DMS53 (cell line): Measurements from ENCODE around the gene CDH1.

Source experiments
- DNase-seq: peaks from one replicate; lab custom pipeline; 2025; lab: John Stamatoyannopoulos, UW

Gene CDH1

DNA sequence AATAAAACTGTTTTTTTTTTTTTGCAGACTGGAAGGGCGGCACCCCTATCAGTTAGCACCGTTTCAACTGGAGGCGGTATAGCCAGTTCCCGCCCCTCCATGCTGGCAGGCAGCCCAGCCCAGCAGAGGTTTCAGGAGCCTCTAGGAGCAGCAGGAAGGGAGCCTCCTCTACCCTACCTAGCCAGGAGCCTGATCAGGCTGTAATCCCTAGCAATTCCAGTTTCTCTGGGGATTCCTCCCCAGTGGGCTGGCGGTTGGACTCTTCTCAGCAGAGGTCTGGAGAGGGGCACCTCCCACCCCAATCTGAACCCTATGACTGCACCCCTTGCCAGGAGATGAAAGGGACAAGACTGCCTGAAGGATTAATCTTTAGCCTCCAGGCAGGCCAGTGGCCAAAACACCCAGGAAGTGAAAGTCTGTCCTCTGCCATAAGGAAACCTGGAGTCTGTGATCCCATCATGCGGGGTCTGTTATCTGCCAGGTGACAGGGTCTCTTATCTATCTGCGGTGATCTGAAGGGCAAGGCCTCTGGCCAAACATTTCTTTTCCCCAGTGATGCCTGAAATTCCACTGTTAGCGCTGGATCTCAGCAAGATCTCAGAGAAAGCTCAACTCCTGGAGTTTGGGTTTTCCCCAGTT is 4.9 kb upstream of the CDH1 start:
- DNase-seq = peak; percentile 80

DNA sequence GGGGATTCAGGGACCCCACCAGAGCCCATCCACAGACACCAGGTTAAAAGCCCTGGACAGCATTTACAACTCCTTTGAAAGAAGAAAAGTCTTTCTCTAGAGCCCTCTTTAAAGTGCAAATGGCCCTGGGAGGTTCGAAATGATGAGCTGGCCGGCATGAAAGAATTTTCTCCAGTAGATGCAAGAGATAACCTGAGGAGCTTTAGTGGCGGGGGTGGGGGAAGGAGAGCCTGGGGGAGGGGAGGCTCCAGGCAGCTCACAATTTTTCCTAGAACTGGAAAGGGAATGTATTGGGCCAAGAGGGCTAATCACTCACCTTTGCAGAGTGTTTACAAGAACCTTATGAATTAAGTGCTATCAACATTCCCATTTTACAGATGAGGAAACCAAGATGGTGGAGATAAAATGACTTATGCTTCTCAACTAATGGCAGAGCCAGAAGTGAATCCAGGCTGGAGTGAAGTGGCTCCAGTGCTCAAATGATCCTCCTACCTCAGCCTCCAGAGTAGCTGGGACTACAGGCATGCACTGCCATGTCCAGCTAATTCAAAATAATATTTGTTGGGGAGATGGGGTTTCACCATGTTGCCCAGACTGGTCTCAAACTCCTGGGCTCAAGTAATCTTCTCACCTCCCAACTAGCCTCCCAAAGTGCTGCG is 4.2 kb upstream of the CDH1 start:
- DNase-seq = no peak

DNA sequence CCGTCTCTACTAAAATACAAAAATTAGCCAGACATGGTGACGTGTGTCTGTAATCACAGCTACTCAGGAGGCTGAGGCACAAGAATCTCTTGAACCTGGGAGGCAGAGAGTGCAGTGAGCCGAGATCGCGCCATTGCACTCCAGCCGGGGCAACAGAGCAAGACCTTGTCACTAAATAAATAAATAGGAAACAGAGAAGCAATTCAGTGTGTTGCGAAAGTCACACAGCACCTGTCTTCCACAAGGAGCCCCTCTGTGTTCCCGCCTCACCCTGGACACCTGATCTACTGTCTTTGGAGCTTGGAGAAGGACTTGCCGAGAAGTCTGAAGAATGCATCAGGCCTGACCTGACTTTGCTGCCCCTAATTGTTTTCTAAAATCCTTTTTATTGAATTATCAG is 3.5 kb upstream of the CDH1 start:
- no peak for DNase-seq

DNA sequence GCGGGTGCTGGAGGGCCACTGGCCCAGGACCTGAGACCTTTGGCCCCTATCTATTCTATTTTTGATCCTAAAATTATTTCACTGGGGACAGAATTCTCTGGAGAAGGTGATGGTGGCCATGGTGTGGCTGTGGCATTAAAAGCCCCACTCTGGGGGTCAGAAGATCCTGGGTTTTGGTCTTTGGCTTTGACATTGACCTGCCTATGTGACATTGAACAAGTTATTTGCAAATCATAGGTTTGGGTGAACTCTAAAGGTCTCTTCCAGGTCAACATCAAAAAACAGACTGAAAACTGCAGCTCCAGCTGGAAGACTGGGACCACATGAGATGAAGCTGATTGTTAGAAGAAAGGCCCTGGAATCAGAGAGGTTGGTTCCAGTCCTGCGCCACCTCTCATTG is 2.3 kb upstream of the CDH1 start:
- DNase-seq = no peak

DNA sequence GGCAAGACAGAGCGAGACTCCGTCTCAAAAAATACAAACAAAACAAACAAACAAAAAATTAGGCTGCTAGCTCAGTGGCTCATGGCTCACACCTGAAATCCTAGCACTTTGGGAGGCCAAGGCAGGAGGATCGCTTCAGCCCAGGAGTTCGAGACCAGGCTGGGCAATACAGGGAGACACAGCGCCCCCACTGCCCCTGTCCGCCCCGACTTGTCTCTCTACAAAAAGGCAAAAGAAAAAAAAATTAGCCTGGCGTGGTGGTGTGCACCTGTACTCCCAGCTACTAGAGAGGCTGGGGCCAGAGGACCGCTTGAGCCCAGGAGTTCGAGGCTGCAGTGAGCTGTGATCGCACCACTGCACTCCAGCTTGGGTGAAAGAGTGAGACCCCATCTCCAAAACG is 531 bp upstream of the CDH1 start:
- DNase-seq = no peak

DNA sequence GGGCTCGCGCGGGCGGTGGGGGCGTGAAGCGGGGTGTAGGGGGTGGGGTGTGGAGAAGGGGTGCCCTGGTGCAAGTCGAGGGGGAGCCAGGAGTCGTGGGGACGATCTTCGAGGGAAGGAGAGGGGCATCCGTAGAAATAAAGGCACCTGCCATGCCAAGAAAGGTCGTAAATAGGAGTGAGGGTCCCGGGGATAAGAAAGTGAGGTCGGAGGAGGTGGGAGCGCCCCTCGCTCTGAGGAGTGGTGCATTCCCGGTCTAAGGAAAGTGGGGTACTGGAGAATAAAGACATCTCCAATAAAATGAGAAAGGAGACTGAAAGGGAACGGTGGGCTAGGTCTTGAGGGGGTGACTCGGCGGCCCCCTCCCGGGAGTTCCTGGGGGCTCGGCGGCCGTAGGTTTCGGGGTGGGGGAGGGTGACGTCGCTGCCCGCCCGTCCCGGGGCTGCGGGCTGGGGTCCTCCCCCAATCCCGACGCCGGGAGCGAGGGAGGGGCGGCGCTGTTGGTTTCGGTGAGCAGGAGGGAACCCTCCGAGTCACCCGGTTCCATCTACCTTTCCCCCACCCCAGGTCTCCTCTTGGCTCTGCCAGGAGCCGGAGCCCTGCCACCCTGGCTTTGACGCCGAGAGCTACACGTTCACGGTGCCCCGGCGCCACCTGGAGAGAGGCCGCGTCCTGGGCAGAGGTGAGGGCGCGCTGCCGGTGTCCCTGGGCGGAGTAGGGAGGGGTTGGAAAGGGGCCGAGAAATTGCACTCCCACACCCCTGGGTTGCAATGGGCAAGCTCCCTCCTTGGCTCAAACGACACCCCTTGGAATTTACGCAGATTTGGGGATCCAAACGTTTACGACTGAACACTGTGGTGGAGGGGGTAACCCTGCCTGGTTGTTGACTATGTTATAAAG is 888 bp downstream of the CDH1 start:
- peak; percentile 84 for DNase-seq

DNA sequence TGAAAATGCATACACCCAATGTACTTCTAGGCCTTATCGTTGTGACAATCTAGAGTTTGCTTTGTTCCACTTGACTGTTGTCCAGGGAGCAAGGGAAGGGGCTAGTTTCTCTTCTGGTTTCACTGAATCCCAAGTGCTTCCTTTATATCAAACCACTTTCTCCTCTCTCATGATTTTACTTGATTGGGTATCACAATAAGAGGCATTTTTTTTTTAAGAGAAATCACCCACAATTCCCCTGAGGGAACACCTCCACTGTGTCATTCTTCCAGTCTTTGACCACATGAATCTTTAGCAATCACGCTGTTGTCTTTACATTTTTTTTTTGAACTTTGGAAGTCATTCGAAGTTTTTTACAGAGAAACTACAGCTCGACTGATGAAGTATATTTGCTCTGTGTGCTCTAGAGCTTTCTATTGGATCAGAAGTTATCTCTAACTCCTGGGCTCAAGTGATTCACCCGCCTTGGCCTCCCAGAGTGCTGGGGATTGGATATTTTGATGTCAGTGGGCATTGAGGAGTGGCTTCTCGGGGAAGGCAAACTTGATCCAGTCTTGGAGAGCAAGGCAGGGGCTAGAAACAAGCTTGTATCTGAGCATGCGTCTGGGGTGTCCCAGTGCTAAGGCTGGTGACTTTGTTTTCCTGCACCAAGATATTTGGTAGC is 3.0 kb downstream of the CDH1 start:
- DNase-seq = peak; percentile 17

DNA sequence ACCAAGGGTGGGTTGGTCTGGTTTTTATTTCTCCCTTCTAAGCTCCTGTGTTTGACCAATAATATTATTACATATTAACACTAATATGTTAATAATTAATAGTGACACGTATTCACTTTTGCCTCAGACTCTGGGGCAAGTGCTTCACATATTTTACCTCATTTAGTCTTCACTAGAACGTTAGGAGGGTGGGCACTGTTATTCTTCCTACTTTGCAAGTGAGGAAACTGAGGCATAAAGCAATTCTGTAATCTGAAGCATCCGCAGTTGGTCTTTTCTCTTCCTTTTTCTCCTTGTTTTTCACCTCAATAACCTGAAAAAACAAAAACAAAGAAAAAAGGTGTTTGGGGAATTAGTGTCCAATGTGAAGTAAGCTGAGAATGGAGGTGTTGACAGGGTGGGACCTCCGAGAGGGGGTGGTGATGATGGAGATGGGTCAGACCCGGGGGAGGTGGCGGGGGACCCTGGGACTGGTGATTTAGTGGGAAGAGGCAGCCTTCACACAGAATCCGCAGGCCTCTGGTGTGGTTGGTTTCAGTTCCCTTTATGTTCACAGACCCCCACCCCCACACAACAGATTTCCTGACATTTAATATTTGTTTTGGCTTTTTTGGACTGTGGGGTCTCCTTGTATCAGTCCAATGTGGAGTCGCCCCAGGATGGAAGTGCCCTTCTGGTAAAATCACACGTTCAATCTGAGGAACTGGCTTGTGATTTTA is 3.7 kb downstream of the CDH1 start:
- DNase-seq = no peak

DNA sequence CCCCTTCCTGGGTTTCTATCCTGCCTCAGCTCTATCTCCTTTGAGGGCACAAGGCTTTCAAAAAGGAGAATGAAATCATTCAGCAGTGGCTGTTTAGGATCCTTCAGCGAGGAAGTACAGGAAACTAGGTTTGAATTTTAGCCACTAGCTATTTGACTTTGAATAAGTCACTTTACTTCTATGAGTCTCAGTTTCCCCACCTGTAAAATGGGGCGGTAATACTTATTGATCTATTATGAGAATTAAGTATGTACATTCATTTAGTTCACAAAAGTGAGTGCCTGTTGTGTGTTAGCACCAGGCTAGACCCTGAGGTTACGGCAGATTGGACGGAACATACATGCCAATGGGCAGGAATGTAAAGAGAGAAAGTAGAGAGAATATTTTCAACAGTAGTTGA is 6.6 kb downstream of the CDH1 start:
- no peak for DNase-seq

DNA sequence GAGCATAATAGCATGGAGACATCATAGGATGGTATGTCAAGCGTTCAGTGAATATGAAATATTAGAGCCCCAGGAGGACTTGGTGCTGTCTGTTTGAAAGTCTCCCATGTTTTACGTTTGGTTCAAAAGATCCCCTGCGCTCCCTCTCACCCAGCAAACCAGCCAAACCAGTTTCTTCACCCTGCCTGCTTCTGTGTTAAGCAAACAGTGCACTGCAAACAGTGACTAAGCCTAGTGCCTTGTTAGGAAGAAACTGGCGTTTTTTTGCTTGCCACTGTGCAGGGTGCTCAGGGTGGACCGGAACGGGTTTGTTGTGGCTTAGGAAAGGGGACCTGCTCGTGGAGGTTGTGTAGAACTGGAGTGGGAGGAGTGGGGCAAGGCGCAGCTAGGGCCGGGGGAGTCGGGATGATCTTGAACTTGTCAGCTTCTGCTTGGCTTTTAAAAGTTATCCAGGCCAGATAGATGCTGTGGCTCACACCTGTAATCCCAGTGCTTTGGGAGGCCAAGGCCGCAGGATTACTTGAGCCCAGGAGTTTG is 7.7 kb downstream of the CDH1 start:
- peak; percentile 99 for DNase-seq

DNA sequence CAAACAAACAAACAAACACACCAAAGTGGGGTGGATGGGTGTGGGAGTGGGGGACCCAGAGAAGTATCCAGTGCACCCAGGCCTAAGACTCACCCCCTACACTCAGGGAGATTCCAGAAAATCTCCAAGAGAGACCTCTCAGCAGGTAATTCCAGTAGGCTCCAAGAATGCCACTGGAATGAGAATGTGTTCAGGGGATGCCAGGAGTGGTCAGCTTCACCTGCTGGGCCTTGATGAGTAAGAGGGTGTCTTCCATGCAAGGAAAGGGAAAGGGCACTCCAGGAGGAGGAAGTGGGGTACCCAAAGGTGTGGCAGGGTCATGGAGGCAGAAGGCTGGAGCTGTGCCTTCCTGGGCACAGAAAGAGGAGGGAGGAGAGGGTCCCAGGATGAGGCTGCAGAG is 9.9 kb downstream of the CDH1 start:
- DNase-seq = no peak

DNA sequence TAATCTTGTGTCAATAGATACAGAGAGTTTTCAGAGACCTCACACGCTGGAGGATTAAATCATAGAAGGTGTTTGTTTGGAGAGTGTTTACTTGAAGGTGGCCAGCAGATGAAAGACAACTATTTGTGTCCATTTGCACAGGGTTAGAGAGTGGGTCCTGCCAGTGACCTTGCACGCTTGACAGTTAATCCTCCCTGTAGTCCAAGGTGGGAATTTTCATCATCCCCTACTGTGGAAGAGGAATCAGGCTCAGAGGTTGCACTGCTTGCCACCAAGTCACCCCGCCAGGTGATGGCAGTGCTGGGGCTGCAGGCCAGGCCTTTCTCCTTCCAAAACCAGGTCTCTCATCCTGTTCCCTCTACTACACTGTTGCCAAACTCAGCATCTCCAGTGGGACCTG is 12.3 kb downstream of the CDH1 start:
- DNase-seq = peak; percentile 53

DNA sequence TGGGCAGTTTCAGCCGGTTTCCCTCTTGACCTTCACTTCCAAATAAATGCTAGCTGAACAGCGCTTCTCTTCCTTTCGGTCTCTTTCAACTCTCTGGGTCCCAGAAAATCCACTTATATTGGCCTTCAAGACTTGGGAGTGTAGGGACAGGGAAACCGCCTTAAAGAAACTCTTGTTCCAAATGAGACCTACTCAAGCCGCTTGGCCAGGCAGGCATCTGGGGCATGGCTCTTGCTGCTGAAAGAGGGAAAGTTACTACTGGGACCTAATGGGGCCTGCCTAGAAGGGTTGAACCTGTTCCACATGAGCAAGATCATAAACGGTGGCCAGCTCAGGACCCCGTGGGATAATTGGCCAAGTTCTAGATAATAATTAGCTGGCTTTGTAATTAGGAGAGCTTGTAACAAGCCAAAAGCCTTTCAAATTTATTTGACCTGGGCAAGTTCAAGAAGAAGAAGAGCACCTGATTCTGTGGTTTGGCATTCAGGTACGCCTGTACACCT is 13.2 kb downstream of the CDH1 start:
- peak; percentile 53 for DNase-seq

DNA sequence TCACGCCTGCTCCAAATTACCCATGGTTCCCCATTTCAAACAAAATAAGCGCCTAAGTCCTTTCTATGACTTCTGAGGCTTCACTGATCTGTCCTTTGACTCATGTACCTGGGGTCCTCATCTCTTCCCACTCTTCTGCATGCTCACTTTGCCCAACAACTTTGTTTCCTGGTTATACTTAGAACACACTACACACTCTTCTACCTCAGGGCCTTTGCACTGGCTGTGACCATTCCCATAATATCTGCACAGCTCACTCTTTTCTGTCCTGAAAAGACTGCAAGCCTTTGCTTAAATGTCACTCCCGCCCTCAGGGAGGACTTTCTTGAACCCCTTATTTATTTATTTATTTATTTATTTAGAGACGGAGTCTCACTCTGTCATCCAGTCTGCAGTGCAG is 14.1 kb downstream of the CDH1 start:
- DNase-seq = no peak

DNA sequence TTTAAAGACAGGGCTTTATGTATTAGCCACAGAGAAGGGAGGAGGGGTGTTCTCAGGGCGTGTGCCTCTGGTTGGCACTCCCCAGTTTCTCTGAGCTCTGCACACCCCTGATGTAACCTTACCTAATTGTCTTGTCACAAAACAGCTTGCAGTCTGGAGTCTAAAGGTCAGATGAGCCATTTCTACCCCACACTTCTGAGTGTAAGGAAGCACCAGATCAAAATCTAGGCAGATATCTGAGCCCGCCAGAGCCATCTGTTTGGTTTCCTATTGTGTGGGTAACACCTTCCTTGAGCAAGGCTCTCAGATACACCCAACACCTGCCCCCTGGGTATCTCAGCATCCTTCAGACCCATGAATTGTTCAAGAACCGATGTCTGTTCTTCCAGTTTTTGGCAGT is 15.5 kb downstream of the CDH1 start:
- DNase-seq = peak; percentile 52

DNA sequence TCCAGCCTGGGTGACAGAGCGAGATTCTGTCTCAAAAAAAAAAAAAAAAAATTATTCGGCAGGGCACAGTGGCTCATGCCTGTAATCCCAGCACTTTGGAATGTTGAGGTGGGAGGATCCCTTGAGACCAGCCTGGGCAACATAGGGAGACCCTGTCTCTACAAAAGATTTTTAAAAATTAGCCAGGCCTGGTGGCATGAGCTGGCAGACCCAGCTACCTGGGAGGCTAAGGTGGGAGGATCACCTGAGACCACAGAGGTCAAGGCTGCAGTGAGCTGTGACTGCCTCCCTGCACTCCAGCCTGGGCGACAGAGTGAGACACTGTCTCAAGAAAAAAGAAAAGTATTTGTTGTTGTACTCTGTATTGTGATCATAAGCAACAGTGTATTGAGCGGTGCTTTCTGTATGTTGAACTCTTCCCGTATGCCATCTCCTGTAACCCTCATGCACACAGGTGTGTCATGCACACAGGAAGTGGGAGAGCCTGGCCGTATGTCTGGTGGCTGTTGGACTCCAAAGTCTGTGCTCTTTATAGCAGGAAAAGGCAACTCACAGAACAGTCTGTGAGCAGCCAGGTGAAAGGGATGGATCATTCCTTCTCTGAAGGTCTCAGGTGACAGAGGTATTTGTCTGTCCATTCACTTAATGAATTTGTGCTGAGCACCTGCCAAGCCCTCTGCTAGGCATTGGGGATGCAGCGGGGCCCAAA is 17.1 kb downstream of the CDH1 start:
- peak; percentile 68 for DNase-seq

DNA sequence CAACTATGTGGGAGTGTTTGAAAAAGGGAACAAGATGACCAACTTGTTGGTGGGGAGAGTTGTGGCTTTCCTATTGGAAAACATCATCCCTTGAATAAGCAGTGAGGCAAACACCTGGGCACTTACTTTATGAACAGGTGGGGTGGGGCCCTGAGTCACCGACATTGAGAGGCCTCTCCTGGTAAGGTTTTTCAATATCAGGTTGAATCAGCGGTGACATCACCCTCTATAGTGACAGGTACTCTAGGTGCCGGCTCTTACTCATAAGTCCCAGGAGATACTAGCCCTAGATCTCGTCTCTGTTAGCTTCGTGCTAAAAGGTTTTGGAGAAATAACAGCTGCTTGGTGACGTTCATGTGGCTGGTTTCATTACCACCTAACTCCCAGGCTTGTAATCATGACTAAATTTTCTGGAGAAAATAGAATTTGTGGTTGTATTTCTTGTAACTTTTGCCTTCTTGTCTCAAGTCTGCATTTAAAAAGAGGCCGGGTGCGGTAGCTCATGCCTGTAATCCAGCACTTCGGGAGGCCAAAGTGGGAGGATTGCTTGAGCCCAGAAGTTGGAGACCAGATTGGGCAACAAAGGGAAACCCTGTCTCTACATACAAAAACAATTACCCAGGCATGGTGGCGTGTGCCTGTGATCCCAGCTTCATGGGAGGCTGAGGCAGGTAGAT is 19.3 kb downstream of the CDH1 start:
- peak; percentile 98 for DNase-seq

DNA sequence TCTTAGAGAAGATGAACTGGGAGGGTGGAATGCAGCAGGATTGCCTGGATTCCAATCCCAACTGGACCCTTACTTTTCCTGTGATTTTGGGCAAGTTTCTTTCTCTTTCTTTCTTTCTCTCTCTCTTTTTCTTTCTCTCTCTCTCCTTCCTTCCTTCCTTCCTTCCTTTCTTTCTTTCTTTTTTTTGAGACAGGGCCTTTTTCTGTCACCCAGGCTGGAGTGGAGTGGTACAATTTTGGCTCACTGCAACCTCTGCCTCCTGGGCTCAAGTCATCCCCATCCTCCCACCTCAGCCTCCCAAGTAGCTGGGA is 20.5 kb downstream of the CDH1 start:
- no peak for DNase-seq

DNA sequence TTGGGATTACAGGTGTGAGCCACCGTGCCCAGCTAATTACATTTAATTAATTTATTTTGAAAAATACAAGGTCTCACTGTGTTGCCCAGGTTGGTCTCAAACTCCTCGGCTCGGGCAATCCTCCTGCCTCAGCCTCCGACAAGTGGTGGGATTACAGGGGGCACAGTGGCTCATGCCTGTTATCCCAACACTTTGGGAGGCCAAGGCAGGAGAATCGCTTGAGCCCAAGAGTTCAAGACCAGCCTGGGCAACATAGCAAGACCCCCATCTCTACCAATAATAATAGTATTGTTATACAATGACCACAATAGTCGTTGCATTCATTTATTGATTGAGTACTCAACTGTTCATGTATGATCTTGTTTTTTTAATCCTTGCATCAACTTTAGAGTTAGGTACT is 22.0 kb downstream of the CDH1 start:
- DNase-seq = no peak

DNA sequence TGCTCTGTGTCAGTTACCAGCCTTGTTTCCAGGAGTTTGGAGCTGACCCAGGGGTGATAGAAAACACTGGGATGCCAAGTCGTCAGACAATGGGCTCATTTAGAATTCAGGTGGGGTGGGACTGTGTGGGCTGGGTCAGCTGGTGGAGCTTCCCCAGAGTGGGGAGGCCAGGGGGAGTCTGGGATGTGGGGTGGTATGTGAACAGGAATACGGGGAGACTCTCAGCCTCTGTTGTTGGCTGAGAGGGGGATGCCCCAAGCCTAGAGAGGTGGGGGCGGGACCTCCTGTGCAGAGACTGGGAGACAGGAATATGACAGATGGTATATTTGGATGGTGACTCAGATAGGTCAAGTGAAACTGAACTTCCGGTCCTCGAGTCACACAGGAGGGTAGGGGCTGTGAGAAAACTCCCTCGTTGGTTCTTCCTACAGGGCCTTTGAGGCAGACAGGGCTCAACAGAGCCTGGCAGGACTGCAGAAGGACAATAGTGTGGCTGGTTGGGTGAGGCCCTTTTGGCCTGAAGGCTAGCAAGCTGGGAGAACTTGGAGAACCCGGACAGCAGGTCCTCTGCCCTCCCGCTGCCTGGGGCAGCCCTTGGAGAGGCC is 23.7 kb downstream of the CDH1 start:
- DNase-seq = peak; percentile 93
